NT2/D1 (cell line): ENCODE results near the gene TPP2.

ENCODE experiments used
- SUZ12 ChIP-seq: IDR thresholded peaks from 2 replicates; pipeline ENCODE4 v1.6.1; 2011; ENCODE audit not compliant: insufficient read length, insufficient read depth; ENCODE audit errors: extremely low read depth
- YY1 ChIP-seq: IDR thresholded peaks from 2 replicates; pipeline ENCODE4 v1.6.1; 2011; ENCODE audit not compliant: insufficient read length, insufficient read depth

DNA sequence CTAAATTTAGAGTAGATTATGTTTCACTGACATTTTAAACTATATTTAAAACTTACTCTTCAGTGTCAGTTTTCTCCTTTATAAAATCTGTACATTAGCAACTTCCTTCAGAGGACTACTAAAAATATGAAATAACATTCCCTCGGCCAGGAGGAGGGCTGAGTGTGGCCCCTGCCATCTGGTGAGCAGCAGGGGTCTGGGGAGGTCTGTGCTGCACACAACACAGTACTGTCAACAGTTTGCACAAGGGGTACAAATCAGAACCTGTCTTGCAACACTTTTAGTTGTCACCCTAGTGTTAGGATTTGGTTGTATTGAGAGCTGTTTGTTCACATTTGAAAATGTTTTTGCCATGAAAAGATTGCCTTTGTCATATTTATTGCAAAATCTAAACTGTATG, 48.9 kb downstream of the TPP2 start:
- TF ChIP-seq SUZ12 = no peak
- TF ChIP-seq YY1 = no peak
